ENCODE measurements around the gene HSPB1.
"Not testable (repeated sequence)": the region's sequence is repeated elsewhere in the genome, so short reads cannot be mapped to it uniquely, and the experiment has no call there.

HSPB1 gene

GRCh38 chr7:76302347-76303201, at the start of gene HSPB1:
Gene HSPB1, plus strand, starts transcription at chr7:76302673. Its CDS starts 40 bp downstream, at chr7:76302713.
- no peak for DNase-seq

- no peak for DNase-seq
Measured at GRCh38 chr7:76254781-76255180, 47.7 kb upstream of the HSPB1 start.

GRCh38 chr7:76257973-76258372, 44.5 kb upstream of the HSPB1 start:
- DNase-seq: no peak

- DNase-seq: no peak
Measured at GRCh38 chr7:76259124-76260093, 43.1 kb upstream of the HSPB1 start.

- DNase-seq: no peak
Measured at GRCh38 chr7:76260171-76260703, 42.2 kb upstream of the HSPB1 start.

GRCh38 chr7:76261329-76261728, 41.1 kb upstream of the HSPB1 start:
- no peak for DNase-seq

GRCh38 chr7:76261931-76262330, 40.5 kb upstream of the HSPB1 start:
- DNase-seq: no peak

GRCh38 chr7:76262683-76263402, 39.6 kb upstream of the HSPB1 start:
- DNase-seq: no peak

- DNase-seq: no peak
Measured at GRCh38 chr7:76265299-76265698, 37.2 kb upstream of the HSPB1 start.

GRCh38 chr7:76267107-76267893, 35.2 kb upstream of the HSPB1 start:
- no peak for DNase-seq

- DNase-seq: no peak
Measured at GRCh38 chr7:76267894-76268183, 34.6 kb upstream of the HSPB1 start.

GRCh38 chr7:76268376-76268775, 34.1 kb upstream of the HSPB1 start:
- DNase-seq: no peak

- no peak for DNase-seq
Measured at GRCh38 chr7:76269895-76270294, 32.6 kb upstream of the HSPB1 start.

GRCh38 chr7:76271384-76271783, 31.1 kb upstream of the HSPB1 start:
- not testable (repeated sequence) for DNase-seq

GRCh38 chr7:76272142-76272541, 30.3 kb upstream of the HSPB1 start:
- DNase-seq: no peak

GRCh38 chr7:76272851-76273497, 29.5 kb upstream of the HSPB1 start:
- no peak for DNase-seq

- DNase-seq: no peak
Measured at GRCh38 chr7:76273503-76273902, 29.0 kb upstream of the HSPB1 start.

GRCh38 chr7:76278540-76278939, 23.9 kb upstream of the HSPB1 start:
- DNase-seq: no peak

- DNase-seq: no peak
Measured at GRCh38 chr7:76280408-76280807, 22.1 kb upstream of the HSPB1 start.

- DNase-seq: no peak
Measured at GRCh38 chr7:76281006-76281705, 21.3 kb upstream of the HSPB1 start.

Measured in cortex of kidney (tissue), 1 donor.